SK-N-MC (cell line): ENCODE results near the gene PGD.

Experiments used
- EZH2 ChIP-seq: fragments of 200-600 bp; sonication (generic); IDR thresholded peaks from one replicate; pipeline ENCODE4 v1.6.1; 2017; ENCODE audit warnings: antibody characterized with exemption
- FOXP2 ChIP-seq: optimal IDR thresholded peaks from 2 replicates; pipeline ENCODE3; 2011; ENCODE audit warnings: mild to moderate bottlenecking, moderate library complexity; ENCODE audit not compliant: insufficient read depth; ENCODE audit errors: extremely low read length, control extremely low read depth
- POLR2AphosphoS5 ChIP-seq: IDR thresholded peaks from 2 replicates; pipeline ENCODE4 v1.6.1; 2012; ENCODE audit warnings: mild to moderate bottlenecking, low read depth, low read length, borderline replicate concordance

DNA sequence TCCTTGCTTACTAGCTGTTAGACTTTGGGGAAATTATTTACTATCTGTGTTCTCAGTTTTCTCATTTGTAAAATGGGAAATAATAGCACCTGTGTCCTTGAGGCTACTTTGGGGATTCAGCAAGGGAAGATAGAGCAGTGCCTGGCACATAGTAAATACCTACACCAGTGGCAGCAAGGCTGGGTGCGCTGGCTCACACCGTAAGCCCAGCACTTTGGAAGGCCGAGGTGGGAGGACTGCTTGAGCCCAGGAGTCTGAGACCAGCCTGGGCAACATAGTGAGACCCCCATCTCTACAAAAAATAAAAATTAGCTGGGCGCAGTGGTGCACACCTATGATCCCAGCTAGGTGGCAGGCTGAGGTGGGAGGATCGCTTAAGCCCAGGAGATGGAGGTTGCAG, 22.8 kb downstream of the PGD start:
- no peak for TF ChIP-seq POLR2AphosphoS5
- no peak for TF ChIP-seq EZH2
- no peak for TF ChIP-seq FOXP2
